Loucy (cell line): Measurements from ENCODE around the gene LASP1.

Experiments
- H2AFZ ChIP-seq: fragments of 200-600 bp; sonication (generic); 2 replicates; pipeline ENCODE4 v1.6.0; 2016; ENCODE audit warnings: antibody characterized with exemption, mild to moderate bottlenecking, low read length, moderate library complexity
- H3F3A ChIP-seq: fragments of 200-600 bp; 2 replicates; pipeline ENCODE4 v1.6.0; 2016; ENCODE audit warnings: antibody characterized with exemption, low read depth, mild to moderate bottlenecking
- H3K27me3 ChIP-seq: fragments of 200-600 bp; sonication (generic); 2 replicates; pipeline ENCODE4 v1.6.1; 2014; ENCODE audit warnings: low read length, mild to moderate bottlenecking; ENCODE audit not compliant: insufficient read depth, poor library complexity, severe bottlenecking
- H3K36me3 ChIP-seq: fragments of 200-600 bp; sonication (generic); 2 replicates; pipeline ENCODE4 v1.6.1; 2016; ENCODE audit warnings: low read length; ENCODE audit not compliant: insufficient read depth
- H3K4me1 ChIP-seq: fragments of 200-600 bp; sonication (generic); 2 replicates; pipeline ENCODE4 v1.5.1; 2014; ENCODE audit warnings: low read length, mild to moderate bottlenecking; ENCODE audit not compliant: insufficient read depth, poor library complexity, severe bottlenecking
- H3K4me2 ChIP-seq: fragments of 200-600 bp; sonication (generic); 2 replicates; pipeline ENCODE4 v1.6.0; 2014; ENCODE audit warnings: antibody characterized with exemption, low read length, low read depth, mild to moderate bottlenecking; ENCODE audit not compliant: poor library complexity, severe bottlenecking
- H3K4me3 ChIP-seq: fragments of 200-600 bp; sonication (generic); 2 replicates; pipeline ENCODE4 v1.5.1; 2014; ENCODE audit warnings: low read length, mild to moderate bottlenecking, mixed read lengths; ENCODE audit not compliant: poor library complexity, severe bottlenecking
- H3K79me2 ChIP-seq: fragments of 200-600 bp; sonication (generic); 2 replicates; pipeline ENCODE4 v1.6.1; 2014; ENCODE audit warnings: low read length; ENCODE audit not compliant: insufficient read depth
- H3K9ac ChIP-seq: fragments of 200-600 bp; sonication (generic); 2 replicates; pipeline ENCODE4 v1.6.0; 2014; ENCODE audit warnings: mild to moderate bottlenecking, low read depth, low read length, moderate library complexity; ENCODE audit not compliant: poor library complexity, severe bottlenecking
- H3K9me2 ChIP-seq: fragments of 200-600 bp; sonication (generic); replicated peaks from 2 replicates; pipeline ENCODE4 v1.6.1; 2016; ENCODE audit warnings: low read depth, low read length, mixed read lengths
- H3K9me3 ChIP-seq: fragments of 200-600 bp; sonication (generic); 2 replicates; pipeline ENCODE4 v1.6.1; 2014; ENCODE audit warnings: mild to moderate bottlenecking, antibody characterized with exemption, low read length, low read depth; ENCODE audit not compliant: insufficient read depth
- H4K20me1 ChIP-seq: fragments of 200-600 bp; sonication (generic); 2 replicates; pipeline ENCODE4 v1.6.0; 2014; ENCODE audit warnings: antibody characterized with exemption, low read length, mild to moderate bottlenecking; ENCODE audit not compliant: insufficient read depth, poor library complexity, severe bottlenecking
- CTCF ChIP-seq: fragments of 200-600 bp; sonication (generic); conservative IDR thresholded peaks from 2 replicates; pipeline ENCODE4 v1.5.1; 2014; ENCODE audit warnings: mild to moderate bottlenecking, antibody characterized with exemption, low read length
- EZH2phosphoT487 ChIP-seq: fragments of 200-600 bp; IDR thresholded peaks from 2 replicates; pipeline ENCODE4 v1.6.1; 2018; ENCODE audit warnings: antibody characterized with exemption, mild to moderate bottlenecking, moderate library complexity, borderline replicate concordance

LASP1 gene

GRCh38 chr17:38850374-38850773, 19.5 kb upstream of the LASP1 start:
- H3K9ac ChIP-seq, result peak overlapping the region; percentile 94
- H4K20me1 ChIP-seq, result peaks cover 58% of the 10 kb centered on the region

GRCh38 chr17:38851434-38851833, 18.4 kb upstream of the LASP1 start:
- H3K4me2 ChIP-seq, result peak overlapping the region; percentile 99
- H3K9ac ChIP-seq, result peak overlapping the region; percentile 94
- peak overlapping the region; percentile 95 for H3K4me3 ChIP-seq
- H3K27me3 ChIP-seq, result peaks cover 7% of the 10 kb centered on the region
- TF ChIP-seq EZH2phosphoT487, result no peak
- no peak for TF ChIP-seq CTCF
- peaks cover 52% of the 10 kb centered on the region; the same call in 1 of the 2 replicates for H3K36me3 ChIP-seq
- H3K9me2 ChIP-seq, result no peaks in the 10 kb centered on the region
- H2AFZ ChIP-seq, result no peak overlapping the region
- H3K79me2 ChIP-seq, result peaks cover 53% of the 10 kb centered on the region
- H4K20me1 ChIP-seq, result peaks cover 58% of the 10 kb centered on the region
- H3K4me1 ChIP-seq, result peaks cover 31% of the 10 kb centered on the region
- no peaks in the 10 kb centered on the region for H3K9me3 ChIP-seq
- peaks cover 12% of the 10 kb centered on the region for H3F3A ChIP-seq

More at GRCh38 chr17:38850374-38850773, 19.5 kb upstream of the LASP1 start:
- peak overlapping the region; percentile 99 for H3K4me2 ChIP-seq
- no peaks in the 10 kb centered on the region for H3K9me2 ChIP-seq
- peaks cover 7% of the 10 kb centered on the region for H3K27me3 ChIP-seq
- H3K36me3 ChIP-seq, result peaks cover 52% of the 10 kb centered on the region; the same call in 1 of the 2 replicates
- peak overlapping the region; percentile 95 for H3K4me3 ChIP-seq
- TF ChIP-seq CTCF (no peak), EZH2phosphoT487 (no peak)
- peaks cover 53% of the 10 kb centered on the region for H3K79me2 ChIP-seq
- H2AFZ ChIP-seq, result no peak overlapping the region
- no peaks in the 10 kb centered on the region for H3K9me3 ChIP-seq
- H3F3A ChIP-seq, result peaks cover 12% of the 10 kb centered on the region
- peaks cover 31% of the 10 kb centered on the region for H3K4me1 ChIP-seq

- no peaks in the 10 kb centered on the region for H3K9me2 ChIP-seq
- peaks cover 7% of the 10 kb centered on the region for H3K27me3 ChIP-seq
- peak overlapping the region; percentile 94 for H3K9ac ChIP-seq
- H3K36me3 ChIP-seq, result peaks cover 46% of the 10 kb centered on the region; the same call in 1 of the 2 replicates
- H2AFZ ChIP-seq, result no peak overlapping the region
- peak overlapping the region; percentile 99 for H3K4me2 ChIP-seq
- TF ChIP-seq EZH2phosphoT487 (no peak), CTCF (no peak)
- H3K4me3 ChIP-seq, result peak overlapping the region; percentile 95
- peaks cover 31% of the 10 kb centered on the region for H3K4me1 ChIP-seq
- H4K20me1 ChIP-seq, result peaks cover 56% of the 10 kb centered on the region
- peaks cover 12% of the 10 kb centered on the region for H3F3A ChIP-seq
- peaks cover 53% of the 10 kb centered on the region for H3K79me2 ChIP-seq
- no peaks in the 10 kb centered on the region for H3K9me3 ChIP-seq
Measured at GRCh38 chr17:38852771-38853291, 17.0 kb upstream of the LASP1 start.
